Stimulated activated CD8-positive, alpha-beta memory T cell treated with anti-CD3 and anti-CD28 coated beads, Interleukin-4, amount 100 ng/mL, for 48 hours (primary cell): Measurements from ENCODE around the gene PTCH2.
"Not testable (repeated sequence)": the region's sequence is repeated elsewhere in the genome, so short reads cannot be mapped to it uniquely, and the experiment has no call there.

Experiments used
- DNase-seq: peaks from one replicate; pipeline ENCODE4 v3.0.0-alpha.2; 2020

PTCH2 gene

DNA sequence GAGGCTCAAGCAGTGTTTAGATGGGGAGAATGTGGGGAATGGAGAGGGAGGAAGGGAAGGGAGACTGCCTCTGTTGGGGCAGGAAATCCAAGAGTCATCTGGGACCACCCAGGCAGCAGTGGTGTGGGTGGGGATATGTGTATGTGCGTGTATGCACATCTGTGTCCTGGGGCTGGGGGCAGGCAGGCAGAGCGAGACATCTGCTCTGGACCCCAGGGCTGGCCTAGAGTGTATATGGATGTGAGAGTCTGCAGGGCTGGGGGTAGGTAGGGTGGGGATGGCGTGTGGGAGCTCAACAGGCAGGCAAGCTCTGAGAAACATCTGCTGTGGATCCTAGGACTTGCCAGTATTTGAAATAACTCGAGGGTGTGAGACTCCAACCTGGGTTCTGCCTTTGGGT, 3.5 kb downstream of the PTCH2 start:
- no peak for DNase-seq

DNA sequence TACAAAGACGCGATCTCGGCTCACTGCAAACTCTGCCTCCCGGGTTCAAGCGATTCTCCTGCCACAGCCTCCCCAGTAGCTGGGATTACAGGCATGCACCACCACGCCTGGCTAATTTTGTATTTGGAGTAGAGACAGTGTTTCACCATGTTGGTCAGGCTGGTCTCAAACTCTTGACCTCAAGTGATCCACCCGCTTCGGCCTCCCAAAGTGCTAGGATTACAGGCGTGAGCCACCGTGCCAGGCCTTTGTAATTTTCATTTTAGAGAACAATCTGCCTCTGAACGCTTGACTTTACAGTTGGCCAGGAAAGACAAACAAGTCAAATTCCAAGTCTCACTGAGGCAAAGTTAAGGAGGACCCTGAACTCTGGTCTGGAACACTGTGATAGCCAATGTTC, 4.8 kb downstream of the PTCH2 start:
- not testable (repeated sequence) for DNase-seq

DNA sequence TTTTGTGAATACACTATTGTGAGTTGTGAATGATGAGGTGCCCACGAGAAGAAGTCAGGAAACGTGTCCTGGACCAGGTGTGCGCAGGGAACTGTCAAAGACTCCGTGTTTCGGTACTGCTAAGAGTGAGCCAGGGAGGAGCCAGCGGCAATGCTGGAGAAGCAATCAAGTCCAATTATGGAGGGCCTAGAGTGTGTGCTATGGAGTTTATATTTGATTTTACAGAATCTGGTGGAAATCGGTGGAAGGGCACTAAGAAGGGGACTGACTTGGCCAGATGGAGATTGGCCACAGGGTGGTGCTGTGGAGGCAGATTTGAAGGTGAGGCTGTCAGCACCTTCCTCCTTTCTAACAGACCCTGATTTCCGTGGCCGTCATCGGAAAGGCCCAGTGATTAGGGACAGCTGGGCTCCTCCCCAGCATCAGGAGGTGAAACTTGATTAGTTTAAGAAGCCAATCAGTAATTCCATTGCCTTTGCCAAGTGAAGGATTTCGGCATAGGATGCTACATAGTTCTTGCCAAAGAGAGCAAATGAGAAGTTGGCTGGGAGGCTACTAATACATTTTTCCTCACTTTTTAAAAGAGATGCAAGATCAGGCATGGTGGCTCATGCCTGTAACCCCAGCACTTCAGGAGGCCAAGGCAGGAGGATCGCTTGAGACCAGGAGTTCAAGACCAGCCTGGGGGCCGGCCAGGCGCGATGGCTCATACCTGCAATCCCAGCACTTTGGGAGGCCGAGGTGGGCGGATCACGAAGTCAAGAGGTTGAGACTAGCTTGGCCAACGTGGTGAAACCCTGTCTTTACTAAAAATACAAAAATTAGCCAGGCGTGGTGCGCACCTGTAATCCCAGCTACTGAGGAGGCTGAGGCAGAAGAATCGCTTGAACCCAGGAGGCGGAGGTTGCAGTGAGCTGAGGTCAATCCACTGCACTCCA, 7.0 kb downstream of the PTCH2 start:
- DNase-seq = peak; percentile 96

DNA sequence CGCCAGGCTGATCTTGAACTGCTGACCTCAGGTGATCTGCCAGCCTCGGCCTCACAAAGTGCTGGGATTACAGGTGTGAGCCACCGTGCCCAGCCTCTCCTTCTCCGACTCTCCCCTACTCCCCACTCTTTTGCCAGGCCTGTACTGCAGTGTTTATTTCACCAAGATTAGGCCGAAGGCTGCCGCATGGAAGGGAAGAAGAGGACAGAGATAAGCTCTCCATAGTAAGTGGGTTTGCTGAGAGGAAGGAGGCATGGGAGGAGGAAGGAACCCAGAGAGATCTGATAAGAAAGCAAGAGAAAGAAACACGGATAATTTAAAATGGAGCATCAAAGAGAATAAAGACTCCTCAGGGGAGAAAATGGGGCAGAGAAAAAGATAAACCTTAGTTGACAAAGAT, 8.7 kb downstream of the PTCH2 start:
- no peak for DNase-seq

DNA sequence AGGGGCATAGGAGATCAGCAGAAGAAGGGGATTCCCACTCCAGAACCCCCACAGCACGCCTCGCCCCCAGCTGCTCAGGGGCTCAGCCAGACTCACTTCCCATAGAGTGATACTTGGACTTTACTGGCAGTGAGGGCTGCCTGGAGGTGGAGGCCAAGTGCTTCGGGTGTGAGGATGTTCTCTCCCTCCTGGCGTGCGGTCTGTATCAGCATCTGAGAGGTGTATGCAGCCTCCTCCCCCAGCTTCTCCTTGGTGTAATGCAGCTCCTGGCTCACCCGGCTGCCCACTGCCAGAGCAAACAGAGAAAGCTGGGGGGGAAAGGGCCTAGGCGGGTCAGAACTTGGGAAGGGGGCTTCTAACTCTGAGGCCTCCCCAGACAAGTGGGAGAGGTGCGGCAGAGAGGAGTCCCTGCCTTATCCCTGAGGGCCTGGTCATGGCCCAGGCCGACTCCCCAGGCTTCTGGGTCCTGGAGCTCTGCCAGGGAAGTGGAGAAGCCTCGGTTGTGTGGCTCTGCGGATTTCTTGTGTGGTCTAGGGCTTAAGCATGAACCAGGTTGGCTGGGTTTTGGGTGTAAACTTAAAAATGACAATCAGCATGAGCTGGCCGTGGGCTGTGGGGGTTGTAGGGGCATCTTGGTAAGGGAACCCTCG, 10.9 kb downstream of the PTCH2 start:
- no peak for DNase-seq

DNA sequence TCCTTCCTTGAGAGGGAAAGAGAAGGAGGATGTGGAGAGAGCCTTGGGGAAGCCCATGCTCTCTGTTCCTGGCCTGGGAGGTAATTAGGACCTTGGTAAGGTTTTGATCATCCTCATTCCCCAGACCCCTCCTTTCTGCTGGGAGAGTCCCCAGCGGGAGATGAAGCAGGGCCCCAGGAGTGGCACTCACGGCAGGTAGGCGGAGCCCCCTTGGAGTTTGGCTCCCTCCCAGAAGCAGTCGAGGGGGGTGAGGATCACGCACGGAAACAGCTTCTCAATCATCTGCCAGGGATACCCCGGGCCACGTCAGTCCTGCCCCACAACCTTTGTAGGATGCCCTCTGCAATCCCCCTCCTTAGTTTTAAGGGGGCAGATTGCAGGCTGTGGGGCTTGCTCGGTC, 11.5 kb downstream of the PTCH2 start:
- DNase-seq = no peak

DNA sequence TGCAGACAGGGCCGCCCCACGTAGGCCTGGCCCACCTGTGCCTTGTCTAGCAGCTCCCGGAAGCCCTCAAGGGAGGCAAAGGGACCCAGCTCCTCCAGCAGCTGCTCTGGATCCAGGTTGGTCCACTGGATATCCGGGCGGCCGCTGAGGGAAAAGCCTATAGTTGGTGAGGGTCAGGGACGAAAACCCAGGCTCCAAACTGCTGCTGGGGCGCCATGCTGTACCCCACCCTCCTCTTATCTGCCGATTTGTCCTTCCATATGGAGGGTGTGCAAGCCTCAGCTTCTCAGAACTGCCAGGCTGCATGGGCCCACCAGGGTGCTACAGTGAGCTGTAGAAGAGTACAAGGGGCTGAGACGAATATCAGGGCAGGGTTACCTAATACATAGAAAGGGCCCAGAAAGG, 12.2 kb downstream of the PTCH2 start:
- DNase-seq = no peak

DNA sequence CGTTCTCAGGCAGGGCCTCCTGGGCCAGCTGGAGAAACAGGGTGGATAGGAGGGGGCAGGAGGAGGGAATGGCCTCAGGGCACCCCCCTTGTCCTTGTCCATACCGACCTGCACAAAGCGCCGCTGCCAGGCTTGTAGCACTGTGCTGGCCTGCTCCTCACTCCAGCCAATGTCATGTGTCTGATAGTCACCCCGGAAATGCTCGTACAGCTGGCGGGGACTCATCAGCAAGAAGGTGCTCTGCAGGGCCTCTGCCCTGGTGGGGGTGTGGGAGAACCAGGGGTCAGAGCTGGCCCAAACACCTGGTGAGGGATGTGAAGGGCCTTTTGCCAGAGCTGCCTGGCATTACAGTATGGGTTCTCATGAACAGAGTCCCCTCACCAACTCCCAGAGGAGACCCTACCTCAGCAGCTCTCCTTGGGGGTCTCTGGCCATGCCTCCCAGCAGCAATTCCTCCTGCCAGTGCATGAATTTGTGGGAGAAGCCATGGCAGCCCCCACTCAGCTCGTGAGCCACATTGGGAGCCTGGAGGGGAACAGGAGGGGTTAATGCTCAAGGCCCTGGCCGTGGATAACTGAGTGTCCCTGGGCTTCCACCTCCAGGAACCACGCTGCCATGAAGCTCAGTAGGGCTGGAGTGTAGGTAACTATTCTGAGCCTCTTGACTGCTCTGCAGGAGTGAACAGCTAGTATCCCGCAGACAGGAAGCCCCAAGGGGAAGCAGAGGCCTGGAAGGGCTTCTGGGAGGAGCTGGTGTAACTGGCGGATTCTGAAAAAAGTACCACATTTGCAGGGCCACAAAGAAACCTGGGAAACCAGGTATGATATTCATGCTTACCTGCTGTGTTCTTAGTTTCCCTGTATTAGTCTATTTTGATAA, 13.3 kb downstream of the PTCH2 start:
- DNase-seq = no peak

DNA sequence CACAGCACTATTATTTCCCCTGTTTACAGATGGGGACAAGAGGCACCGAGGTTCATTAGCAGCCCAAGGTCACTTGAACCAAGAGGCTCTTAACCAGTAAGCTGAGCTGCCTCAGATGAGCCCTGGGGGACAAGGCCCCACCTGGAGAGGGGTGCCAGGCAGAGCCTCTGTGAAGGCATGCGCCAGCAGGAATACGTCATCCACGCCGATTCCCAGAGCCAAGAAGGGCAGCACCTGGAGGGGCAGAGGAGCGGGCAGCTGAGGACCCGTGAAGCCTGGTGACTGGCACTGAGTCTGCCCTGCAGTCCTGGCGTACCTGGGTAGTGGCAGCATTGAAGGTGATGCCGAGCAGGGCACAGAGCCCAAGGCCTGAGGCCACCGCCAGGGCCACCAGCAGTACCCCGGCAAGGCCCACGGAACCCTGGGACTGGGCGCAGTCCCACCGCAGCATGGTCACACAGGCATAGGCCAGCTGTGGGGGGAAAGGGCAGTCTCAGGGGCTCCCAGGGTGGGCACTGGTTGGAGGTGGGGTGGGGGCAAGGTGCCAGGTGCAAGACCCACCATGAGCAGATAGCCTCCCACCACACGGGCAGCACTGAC, 14.1 kb downstream of the PTCH2 start:
- DNase-seq = no peak

DNA sequence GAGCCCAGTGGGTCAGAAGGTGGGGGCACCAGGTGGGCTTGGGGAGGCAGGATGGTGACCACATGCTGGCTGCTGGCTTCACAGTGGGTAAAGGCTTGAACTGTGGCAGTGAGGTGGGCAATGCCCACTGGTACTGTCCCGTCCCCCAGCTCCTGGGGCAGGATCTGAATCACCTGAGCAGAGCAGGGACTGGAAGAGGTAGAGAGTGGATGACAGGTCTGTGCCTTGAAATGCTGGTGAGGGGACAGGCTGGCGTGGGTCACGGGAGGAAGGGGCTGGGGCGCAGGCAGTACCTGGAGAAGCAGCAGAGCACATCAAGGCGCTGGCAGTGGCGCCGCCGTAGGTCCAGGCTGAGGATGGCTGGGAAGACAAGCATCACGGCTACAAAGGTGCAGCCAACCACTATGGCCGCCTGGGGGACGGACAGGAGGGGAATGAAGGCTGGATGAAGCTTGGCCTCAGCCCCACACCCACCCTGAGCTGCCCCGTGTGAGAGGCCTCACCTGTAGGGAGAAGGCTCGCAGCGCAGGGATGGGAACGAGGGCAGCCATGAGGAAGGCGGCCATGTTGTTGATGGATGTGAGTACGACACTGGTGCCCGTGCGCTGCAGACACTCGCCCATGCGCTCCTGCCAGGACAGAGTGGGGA, 14.9 kb downstream of the PTCH2 start:
- no peak for DNase-seq

DNA sequence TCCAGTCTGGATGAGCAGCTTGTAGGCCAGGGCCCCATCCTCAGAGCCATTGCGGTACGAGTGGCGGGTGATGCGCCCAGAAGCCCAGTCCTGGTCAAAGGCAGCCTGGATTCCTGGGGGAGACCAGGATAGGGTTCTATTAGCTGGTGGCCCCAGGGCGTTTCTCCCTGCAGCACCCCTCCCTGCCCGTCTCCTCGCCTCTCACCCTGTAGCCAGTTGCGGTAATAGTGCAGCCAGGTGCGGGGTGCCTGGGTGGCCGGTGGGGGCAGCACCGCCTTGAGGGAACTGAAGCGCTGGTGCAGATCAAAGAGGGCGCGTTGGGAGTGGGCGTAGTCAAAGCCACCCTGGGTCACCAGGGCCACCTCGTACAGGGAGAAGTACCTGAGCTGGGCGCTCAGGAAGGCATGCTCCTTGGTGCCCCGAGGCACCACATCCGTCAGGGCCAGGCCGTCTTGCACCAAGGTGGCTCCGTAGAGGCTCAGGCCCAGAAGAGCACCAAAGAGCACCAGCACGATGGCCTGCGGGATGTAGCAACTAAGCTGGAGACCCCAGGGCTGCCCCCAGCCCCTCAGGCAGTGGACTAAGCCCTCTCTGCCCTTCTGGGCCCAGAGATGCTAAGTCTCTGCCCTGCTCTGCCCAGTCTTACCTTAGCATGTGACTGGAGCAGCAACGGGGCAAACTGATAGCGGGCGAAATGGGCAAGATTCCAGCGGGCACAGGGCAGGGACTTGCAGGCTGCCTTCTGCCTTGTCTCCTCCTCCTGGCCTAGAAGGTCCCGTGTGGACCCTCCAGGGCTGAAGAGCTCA, 15.7 kb downstream of the PTCH2 start:
- DNase-seq = no peak

DNA sequence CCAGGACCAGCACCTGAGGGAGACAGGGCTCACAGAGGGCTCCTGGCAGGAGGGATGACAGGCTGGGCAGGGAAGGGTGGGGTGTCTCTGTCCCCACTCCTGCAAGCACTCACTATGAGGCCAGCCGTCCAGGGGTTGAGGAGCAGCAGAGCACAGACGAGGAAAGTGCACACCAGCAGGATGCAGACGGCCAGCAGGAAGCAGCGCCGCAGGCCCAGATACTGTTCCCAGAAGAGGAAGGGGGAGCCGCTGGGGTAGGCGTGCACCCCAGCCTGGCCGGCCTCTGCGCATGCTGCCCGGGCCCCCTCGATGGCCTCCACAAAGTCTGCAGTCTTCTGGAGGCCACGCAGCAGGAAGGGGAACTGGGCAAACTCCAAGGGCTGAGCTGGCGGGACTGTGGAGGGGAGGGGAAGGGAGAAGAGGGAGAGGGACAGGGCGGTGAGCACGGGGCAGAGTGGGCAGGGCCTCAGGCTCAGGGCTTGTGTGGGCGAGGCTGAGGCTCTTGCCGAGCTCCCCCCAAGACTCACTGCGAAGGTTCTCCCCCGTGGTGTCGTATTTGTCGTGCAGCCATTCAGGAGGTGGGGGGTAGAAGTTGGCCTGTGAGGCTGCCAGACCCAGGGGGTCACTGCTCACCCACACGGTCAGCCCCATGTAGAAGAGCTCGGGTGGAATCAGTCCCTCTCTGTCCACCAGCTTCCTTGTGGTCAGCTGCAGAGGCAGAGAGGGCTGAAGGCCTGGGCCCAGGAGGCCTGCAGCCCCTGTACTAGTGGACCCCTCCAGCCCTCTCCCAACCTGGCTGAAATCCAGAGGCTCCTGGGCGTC, 16.5 kb downstream of the PTCH2 start:
- DNase-seq = no peak

DNA sequence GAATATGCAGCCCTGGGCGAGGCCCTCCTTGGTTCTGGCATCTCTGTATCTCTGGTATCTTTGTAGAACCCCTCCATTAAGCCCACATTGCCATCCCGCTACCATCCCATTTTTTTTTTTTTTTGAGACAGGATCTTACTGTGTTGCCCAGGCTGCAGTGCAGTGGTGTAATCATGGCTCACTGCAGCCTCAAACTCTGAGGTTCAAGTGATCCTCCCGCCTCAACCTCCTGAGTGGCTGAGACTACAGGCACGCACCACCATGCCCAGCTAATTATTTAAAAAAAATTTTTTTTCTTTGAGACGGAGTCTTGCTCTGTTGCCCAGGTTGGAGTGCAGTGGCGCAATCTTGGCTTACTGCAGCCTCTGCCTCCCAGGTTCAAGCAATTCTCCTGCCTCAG, 18.7 kb downstream of the PTCH2 start:
- DNase-seq = not testable (repeated sequence)

DNA sequence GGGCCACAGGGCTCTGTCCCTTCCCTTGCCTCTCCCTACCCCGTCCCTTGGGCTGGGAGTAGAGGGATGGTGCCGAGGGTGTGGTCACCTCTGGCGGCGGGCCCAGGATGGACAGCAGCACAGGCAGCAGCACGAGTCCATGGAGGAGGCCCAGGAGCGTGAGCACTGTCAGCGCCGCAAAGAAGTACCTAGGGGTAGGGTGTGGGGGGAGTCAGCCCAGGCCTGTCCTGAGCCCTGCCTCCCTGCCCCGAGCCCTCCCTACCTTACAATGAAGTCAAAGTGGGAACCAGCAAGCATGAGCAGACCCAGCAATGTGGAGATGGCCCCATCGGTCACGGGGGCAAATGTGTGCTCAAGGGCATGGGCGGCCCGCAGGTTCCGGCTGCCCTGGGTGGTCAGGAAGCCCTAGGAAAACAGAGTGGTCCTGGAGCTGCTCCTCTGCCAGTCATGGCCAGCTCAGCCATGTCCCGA, 20.0 kb downstream of the PTCH2 start:
- no peak for DNase-seq

DNA sequence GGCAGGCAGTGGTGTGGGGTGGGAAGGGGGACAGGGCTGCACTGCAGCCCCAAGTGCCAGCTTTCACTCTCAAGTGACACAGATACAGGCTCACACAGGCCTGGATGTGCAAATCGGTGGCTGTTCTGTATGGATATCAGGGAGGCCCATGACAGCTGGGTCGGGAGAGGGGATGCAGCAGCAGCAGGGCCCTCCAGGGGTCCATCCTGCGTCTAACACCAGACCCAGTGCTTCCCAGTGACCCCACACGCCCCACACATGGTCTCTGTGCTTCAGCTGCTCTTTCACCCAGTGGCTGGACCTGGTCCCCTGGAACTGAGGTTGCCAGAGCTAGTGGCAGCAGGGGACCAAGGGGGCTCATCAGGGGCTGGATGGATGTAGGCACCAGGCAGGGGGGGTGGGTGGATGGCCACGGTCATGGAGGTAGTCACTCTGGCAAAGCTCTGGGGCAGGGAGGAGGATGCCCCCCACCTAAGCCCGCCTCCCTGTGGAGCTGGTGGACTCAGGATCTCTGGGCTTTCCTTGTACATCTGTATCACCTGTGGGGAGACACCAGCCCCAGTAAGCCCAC, 20.8 kb downstream of the PTCH2 start:
- DNase-seq = no peak

DNA sequence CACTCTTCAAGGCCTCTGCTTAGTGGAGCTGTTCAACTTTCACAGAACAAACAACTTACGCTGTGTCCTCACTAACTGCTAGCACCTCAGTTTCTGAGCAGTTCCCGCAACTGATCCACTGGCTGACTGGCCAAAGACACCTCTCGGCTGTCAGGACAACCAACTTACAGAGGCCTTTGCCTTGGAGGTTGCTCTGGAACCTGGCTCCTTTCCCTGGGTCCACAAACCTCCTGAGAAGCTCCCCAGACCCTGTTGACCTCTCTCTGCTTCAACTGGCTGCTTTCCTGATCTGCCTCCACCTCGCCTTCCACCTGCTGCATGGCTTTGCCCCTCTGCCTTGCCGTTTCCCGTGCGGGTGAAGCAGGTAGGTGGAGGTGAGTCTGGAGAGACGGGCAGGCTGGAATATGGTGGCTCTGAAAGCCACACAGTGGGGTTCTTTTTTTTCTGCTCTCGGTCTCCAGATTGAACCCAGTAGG, 21.8 kb downstream of the PTCH2 start:
- DNase-seq = no peak

DNA sequence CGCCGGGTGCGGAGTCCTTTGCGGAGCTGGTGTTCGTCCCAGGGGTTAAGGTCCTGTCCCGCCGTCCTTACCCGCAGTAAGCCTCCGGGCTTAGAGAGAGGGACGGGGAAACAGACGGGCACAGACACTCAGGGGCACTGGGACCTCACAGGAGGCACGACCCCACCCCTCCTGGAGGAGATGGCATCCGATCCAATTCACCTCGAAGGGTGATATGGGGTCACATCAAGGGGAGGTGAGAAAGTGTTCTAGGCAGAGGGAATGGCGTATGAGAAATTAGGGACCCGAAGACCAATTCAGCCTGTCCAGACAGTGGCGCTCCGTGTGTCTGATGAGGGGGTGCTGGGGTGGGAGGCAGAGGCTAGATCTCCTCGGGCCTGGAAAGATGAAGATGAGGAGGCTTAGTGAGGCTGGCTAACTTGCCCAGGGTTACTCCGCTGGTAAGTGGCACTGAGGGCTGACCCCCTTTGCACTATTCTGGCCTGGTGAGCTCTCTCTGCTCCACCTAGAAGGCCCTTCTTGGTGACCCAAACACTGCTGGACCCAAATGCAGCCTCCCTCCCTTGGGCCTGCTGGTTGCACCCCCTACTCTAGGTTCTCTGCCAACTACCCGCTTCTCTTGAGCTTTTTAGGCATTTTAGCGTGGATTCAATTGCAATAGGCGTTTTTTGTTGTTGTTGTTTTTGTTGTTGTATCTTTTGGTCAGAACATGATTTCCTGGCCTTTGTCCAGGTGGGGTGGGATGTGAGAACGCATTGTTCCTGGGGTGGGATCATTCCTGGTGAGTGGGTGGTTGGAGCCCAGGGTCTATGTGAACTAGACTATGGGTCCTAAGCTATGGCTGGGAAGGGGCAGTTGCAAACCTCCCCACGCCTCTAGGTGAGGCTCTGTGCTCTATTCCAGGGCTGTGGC, 22.5 kb downstream of the PTCH2 start:
- peak; percentile 32 for DNase-seq

DNA sequence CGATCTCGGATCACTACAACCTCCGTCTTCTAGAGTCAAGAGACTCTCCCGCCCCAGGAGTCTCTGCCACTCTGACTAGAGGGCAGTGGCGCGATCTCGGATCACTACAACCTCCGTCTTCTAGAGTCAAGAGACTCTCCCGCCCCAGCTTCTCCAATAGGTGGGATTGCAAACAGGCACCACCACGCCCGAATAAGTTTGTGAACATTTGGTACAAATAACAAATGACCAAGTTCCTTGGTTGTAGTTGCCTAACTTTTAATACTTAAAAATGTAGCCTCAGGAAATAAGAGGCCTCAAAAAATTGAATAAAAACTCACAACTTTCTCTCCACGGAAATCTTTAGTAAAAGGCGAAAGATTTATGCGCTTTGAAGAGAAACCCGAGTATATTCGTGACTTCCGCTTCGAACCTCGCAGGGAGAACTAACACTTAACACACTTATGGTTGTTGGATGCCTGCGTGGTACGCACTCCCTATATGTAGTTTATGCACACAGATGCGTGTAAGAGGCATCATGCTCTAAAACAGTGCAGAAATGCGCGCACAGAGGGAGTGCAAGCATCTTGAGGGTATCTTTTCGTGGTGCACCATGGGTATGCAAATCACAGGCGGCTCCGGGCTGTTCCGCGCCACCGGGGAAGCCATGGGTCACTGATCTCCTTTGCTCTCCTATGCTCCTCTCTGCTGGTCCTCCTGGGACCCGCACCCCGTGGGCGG, 23.3 kb downstream of the PTCH2 start:
- peak; percentile 89 for DNase-seq
